SK-N-MC (cell line): ENCODE results near the gene ANK3.

Experiments
- EZH2 ChIP-seq: fragments of 200-600 bp; sonication (generic); IDR thresholded peaks from one replicate; pipeline ENCODE4 v1.6.1; 2017; ENCODE audit warnings: antibody characterized with exemption
- FOXP2 ChIP-seq: optimal IDR thresholded peaks from 2 replicates; pipeline ENCODE3; 2011; ENCODE audit warnings: mild to moderate bottlenecking, moderate library complexity; ENCODE audit not compliant: insufficient read depth; ENCODE audit errors: extremely low read length, control extremely low read depth
- POLR2AphosphoS5 ChIP-seq: IDR thresholded peaks from 2 replicates; pipeline ENCODE4 v1.6.1; 2012; ENCODE audit warnings: mild to moderate bottlenecking, low read depth, low read length, borderline replicate concordance

DNA sequence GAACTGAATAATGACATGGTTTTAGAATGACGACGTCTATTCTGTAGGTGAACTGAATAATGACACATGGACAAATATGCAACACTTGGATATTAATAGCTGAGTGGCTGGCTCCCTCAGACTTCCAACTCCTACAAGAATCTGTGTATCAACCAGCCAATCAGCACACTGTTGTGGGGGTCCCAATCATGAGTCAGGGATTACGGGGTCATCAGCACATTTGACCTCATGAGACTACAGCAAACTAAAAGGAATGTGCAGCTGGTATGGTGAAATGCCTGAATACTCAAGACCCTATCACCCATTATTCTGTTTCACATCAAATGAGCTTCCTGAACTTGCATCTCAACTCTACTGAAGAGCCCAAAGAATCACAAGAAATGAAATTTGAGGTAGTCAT, 192.5 kb downstream of the ANK3 start:
- TF ChIP-seq POLR2AphosphoS5 (no peak), EZH2 (no peak), FOXP2 (no peak)
